GM21528 (cell line): ENCODE measurements around the gene SLC35F3.

Experiments
- ATAC-seq: cut with Tn5 transposase; IDR thresholded peaks from one replicate; pipeline ENCODE4 v1.9.1; 2021; ENCODE audit warnings: mild to moderate bottlenecking, moderate library complexity; ENCODE audit not compliant: unreplicated experiment, low FRiP score

SLC35F3 gene

GRCh38 chr1:234303231-234303630, 398.8 kb downstream of the SLC35F3 start:
- ATAC-seq: no peak

GRCh38 chr1:234307726-234308125, 403.2 kb downstream of the SLC35F3 start:
- no peak for ATAC-seq

- ATAC-seq: no peak
These were observed 404.7 kb downstream of the SLC35F3 start for GRCh38 chr1:234309243-234309597.

- peak; percentile 90 for ATAC-seq
These were observed 405.4 kb downstream of the SLC35F3 start for GRCh38 chr1:234309598-234310459.

DNA sequence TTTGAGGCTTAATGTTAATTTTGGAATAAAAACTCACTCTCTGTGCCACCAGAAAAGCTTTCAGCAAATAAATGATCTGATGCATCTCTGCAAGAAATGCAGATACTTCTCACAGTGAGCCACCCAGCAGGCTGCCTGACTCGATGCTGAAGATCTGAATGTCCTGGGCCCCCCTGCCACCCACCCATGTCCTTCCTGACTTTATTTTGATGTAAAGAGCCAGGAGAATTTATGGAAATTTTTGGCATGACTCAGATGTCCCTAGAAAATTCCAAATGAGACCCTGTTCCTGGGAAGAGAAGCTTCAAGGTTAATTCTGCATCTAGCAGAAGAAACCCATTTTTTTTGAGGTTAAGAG, 406.0 kb downstream of the SLC35F3 start:
- no peak for ATAC-seq

GRCh38 chr1:234311414-234311813, 406.9 kb downstream of the SLC35F3 start:
- no peak for ATAC-seq

DNA sequence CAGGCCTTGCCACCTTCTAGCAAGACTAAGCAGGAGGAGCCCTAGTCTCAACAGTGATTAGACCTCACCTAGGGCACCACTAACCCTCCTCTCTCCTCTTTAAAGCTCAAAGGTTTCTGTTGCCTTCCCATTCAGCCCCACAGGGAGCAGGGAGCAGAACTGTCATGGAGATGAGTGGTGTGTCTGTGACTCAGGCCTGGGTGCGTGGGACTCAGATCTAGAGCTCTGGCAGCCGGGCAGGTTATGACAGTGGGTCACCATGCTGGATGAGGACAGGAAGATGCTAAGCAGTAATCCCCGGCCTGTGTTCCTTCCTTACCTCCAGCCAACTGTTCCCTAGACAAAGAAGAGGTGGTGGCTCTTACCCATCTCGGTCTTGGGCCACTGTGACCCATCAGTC, 408.7 kb downstream of the SLC35F3 start:
- no peak for ATAC-seq

- ATAC-seq: no peak
These were observed 410.6 kb downstream of the SLC35F3 start for GRCh38 chr1:234315091-234315541.

DNA sequence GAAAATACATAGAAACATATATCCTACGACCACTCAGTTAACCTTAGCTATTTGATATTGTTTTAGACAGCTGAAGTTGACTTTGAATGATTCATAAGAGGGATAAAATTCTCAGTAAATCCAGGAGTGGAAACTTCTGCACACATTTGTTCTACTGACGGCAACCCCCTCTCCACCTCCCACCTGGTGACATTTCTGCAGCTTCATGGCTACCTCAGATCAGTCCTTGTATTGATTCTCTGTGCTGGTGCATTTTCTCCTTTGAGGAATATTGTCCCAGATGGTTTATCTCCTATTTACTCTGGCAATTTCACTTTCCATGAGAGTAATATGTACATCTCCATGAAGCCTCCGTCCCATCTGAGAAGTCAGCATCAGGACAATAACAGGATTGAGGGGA, 411.1 kb downstream of the SLC35F3 start:
- ATAC-seq: no peak

DNA sequence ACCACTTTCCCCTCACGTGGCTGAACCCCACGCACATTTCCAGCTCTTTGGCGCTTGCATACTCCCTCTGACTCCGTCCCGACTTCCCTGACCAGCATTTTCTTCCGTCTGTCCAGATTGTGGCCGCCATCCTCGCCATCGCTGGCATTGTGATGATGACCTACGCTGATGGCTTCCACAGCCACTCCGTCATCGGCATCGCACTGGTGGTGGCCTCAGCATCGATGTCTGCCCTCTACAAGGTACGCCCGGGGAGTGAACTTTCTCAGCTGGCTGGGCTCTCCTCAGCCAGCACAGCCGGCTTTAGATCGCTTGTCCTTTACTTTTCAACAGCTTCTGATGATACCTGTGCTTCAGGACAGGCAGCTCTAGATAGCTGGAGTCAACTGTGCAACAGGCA, 412.0 kb downstream of the SLC35F3 start:
- no peak for ATAC-seq

- ATAC-seq: no peak
These were observed 412.5 kb downstream of the SLC35F3 start for GRCh38 chr1:234316937-234317336.

GRCh38 chr1:234320069-234320468, 415.6 kb downstream of the SLC35F3 start:
- no peak for ATAC-seq

GRCh38 chr1:234320549-234320948, 416.1 kb downstream of the SLC35F3 start:
- ATAC-seq: no peak

- no peak for ATAC-seq
These were observed 416.8 kb downstream of the SLC35F3 start for GRCh38 chr1:234321231-234321630.

DNA sequence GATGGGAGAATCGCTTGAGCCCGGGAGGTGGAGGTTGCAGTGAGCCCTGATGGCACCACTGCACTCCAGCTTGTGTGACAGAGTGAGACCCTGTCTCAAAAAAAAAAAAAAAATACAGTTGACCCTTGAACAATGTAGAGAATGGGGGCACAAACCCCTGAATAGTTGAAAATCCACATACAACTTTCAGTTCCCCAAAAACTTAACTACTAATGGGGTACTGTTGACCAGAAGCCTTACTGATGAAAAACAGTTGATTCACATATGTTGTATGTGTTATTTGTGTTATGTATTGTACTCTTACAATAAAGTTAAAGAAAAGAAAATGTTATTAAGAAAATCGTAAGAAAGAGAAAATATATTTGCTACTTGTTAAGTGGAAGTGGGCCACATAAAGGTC, 417.6 kb downstream of the SLC35F3 start:
- ATAC-seq: no peak

DNA sequence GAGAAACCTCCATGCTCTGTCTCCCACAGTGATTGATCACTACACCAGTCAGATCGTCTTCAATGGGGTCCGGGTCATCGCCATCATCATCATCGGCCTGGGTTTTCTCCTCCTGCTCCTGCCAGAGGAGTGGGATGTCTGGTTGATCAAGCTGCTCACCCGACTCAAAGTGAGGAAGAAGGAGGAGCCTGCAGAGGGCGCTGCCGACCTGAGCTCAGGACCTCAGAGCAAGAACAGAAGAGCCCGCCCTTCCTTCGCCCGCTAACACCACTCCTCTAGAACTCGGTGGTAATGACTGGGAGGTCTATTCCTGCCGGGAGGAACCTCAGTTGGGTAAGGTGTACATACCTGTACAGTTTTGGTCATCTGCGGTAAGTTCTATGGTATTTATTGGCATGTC, 418.5 kb downstream of the SLC35F3 start:
- no peak for ATAC-seq

DNA sequence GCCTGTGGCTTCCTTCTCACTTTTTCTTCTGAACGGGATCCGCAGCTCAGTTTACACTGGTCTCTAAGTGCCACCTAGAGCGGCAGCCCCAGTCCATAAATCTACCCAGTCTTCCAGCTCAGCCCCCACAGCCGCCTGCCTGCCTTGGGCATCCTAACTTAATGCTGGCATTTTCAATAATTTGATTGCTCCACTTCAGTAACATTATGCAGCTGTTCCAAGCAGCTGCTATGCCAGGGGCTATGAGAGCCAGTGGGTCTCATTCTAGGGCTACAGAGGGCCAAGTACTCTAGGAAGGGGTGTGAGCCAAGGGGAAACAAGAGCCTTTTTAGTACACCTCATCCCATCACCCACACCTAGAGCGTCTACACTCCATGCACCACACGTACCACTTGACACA, 420.3 kb downstream of the SLC35F3 start:
- no peak for ATAC-seq

- no peak for ATAC-seq
These were observed 421.5 kb downstream of the SLC35F3 start for GRCh38 chr1:234325878-234326496.

- ATAC-seq: no peak
These were observed 422.3 kb downstream of the SLC35F3 start for GRCh38 chr1:234326497-234327366.

GRCh38 chr1:234327577-234328164, 423.2 kb downstream of the SLC35F3 start:
- ATAC-seq: no peak

DNA sequence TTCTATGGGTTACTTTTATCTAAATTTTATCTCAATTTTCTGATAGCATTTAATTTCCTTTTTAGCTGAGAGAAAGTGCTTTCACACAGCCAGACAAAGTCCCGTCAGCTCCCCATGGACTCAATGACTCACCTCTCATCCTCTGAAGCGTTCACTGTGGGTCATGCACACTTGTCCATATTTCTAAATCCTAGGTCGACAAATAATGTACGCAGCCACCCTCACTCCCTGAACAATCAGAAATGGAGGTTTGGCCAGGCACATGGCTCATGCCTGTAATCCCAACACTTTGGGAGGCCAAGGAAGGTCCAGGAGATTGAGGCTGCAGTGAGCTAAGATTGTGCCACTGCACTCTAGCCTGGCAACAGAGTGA, 426.4 kb downstream of the SLC35F3 start:
- no peak for ATAC-seq
